ENCODE results near the gene HOXA1.

Gene HOXA1

DNA sequence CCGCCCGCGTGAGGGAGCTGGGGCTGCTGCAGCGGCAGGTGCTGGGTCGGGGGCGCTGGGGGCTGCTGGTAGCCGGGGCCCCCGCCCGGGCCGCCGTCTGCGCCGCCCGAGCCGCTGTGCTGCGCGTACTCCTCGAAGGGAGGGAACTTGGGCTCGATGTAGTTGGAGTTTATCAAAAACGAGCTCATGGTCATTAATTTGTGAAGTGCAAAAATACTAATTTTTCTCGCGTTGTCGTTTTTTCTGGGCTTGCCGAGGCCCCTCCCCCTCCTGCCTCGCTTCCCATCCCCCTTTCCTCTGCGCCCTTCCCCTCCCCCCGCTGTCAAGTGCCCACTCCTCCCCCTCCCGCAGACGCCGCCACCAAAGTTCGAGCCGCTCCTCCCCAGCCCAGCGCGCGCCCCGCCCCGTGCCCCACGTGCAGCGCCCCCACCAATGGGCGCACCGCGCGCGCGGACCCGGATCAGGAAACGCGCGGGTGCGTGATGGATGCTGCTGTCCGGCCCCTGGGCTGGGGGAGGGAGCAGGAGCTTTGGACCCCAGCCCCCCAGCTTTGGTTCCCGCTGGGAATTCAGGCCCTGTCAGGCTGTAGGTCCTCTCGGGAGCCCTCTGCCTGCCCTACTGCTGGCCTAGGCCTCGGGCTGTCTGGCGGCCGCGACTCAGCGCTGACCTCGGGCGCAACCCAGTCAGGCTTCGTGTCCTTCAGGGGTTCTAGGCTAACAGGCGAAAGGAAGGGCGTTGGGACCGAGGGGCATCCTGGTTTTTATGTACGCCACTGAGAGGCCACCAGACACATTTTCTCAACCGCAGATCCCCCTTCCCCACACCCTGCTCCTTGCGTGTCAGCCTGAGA, 35.0 kb upstream of the HOXA1 start, which contains the start of gene HOXA4:
Gene HOXA4, minus strand, starts transcription at position 218 of the 850 bp plus-strand sequence. Its CDS starts 24 bp downstream, at position 194.
- DNase-seq (ENCODE audit: low read depth): no peak
- peak within 1 kb of the TSS; percentile 10 for H3K4me3 ChIP-seq (ENCODE audit: low read length)
- TF ChIP-seq, protein P1, sequence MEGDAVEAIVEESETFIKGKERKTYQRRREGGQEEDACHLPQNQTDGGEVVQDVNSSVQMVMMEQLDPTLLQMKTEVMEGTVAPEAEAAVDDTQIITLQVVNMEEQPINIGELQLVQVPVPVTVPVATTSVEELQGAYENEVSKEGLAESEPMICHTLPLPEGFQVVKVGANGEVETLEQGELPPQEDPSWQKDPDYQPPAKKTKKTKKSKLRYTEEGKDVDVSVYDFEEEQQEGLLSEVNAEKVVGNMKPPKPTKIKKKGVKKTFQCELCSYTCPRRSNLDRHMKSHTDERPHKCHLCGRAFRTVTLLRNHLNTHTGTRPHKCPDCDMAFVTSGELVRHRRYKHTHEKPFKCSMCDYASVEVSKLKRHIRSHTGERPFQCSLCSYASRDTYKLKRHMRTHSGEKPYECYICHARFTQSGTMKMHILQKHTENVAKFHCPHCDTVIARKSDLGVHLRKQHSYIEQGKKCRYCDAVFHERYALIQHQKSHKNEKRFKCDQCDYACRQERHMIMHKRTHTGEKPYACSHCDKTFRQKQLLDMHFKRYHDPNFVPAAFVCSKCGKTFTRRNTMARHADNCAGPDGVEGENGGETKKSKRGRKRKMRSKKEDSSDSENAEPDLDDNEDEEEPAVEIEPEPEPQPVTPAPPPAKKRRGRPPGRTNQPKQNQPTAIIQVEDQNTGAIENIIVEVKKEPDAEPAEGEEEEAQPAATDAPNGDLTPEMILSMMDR (conservative IDR thresholded peaks at IDR 0.05; ENCODE audit: low read depth, low read length): no peak

DNA sequence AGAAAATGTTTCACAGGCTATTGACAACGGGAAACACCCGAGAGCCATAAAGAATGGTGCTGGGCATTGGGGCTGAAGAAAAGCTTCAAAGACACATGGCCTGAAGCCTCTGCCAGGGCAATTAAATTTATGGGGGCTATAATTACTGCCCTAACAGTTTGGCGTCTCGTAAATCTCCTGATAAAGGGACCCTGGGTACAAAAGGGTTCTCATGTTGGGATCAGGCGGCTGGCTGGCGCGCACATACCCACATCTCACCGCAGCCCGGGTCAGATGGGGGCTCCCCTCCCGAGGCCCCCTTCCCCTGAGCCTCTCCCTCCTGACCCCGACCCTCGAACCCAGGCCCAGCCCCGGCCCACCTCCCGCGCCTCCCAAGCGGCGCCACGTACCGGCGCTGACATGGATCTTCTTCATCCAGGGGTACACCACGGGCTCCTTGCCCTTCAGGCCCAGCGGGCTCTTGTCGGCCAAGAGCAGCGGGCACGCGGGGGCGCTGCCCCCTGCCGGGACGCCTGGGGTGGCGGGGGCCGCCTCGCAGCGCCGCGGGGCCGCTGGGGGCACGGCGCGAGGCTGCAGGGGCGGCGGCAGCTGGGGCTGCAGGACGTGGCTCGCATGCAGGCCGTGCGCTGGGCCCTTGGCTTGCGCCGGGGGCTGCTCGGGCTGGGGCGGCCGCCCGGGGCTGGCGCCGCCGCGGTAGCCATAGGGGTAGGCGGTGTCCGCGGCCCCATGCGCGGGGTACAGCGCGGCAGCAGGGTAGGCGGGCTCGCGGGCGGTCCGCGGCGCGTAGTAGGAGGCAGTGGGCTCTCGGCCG, 34.1 kb upstream of the HOXA1 start:
- DNase-seq (ENCODE audit: low read depth): no peak
- H3K4me3 ChIP-seq (ENCODE audit: low read length): no peak overlapping the region
- TF ChIP-seq, protein P1 (conservative IDR thresholded peaks at IDR 0.05; ENCODE audit: low read depth, low read length): no peak

DNA sequence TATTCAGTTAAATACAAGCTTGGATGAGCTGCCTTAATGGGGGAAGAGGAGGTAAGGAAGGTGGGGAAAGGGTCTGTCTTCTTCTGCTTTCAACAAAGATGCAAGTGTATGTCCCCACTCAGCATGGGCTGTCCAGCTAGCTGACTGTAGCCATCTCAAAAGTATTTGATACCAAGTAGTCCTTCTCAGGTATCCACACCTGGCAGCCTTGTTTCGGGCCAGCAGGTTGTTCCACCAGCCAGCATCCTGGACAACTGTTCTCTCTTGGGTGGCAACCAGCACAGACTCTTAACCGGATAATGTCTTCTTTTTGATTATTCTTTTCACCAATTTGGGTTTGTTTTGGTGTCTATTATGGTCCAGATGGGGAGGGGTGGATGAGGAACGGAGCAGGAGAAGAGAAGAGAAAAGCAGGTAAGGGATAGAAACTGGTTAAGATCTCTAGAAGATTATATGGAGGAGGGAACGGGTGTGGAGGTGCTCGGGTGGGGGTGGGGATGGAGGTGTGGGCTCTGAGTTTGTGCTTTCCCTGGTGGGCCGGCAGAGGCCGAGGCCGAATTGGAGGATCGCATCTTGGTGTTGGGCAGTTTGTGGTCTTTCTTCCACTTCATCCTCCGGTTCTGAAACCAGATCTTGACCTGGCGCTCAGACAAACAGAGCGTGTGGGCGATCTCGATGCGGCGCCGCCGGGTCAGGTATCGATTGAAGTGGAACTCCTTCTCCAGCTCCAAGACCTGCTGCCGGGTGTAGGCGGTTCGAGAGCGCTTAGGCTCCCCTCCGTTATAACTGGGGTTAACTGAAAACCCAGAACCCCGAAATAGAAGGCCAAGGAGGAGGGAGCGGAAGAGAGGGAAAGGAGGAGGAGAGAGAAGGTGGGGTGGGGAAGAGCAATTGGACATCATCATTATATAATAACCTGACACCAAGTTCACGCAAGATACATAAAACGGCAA, 33.3 kb upstream of the HOXA1 start:
- TF ChIP-seq, protein P1 (conservative IDR thresholded peaks at IDR 0.05; ENCODE audit: low read depth, low read length): no peak
- no peak overlapping the region for H3K4me3 ChIP-seq (ENCODE audit: low read length)

DNA sequence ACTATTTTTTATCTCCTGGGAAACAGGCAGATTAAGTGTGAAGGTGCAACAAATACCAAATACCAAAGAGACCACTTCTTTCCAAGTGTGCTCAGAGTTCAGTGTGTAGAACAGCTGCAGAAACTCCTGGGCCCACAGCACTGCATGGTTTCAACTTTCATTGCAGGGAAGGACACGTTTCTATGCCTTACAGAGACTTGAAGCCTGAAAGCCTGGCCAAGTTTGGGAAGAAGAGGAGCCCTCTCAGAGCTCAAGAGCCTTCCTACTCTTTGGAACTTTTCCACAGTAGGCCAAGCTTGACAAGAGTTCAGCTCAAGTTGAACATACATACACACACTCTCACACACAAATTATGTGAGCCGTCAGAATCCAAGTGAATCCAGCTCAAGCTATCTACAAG, 32.2 kb upstream of the HOXA1 start:
- no peak overlapping the region for H3K4me3 ChIP-seq (ENCODE audit: low read length)
- TF ChIP-seq, protein P1 (conservative IDR thresholded peaks at IDR 0.05; ENCODE audit: low read depth, low read length): no peak
- no peak for DNase-seq (ENCODE audit: low read depth)

More for the DNA sequence above, 33.3 kb upstream of the HOXA1 start:
- DNase-seq (ENCODE audit: low read depth): no peak

DNA sequence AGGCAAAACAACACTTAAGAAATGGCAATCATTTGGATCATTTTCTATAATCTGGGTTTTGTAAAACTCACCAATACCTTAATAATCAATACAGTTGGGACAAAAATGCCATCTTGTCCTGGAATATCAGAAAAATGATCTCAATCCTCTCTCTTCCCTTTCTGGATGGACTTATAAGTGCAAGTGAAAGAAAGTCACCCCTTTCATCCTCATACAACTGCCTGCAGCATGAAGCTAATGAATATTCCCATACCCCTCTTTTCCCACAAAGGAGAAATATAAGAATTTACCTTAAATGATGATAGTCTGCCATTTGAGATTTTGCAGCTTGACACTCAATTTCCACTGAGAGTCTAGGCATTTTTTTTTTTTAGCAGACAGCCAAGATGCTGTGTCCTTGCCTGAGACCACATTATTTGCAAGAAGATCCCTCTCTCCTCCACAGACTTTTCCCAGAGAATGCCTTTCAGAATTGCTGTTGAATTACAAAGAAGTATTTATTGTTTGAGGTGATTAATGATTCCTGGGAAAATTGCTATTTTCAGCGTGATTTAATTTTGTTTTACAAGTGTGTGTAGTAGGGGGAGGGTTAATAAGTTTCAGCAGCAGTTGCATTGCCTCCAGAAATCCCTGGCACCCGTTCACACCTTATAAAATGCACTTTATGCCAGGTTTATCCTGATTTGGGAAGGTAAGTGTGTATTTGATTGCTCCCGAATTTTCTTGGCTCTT, 31.0 kb upstream of the HOXA1 start:
- no peak for DNase-seq (ENCODE audit: low read depth)
- TF ChIP-seq, protein P1 (conservative IDR thresholded peaks at IDR 0.05; ENCODE audit: low read depth, low read length): no peak
- H3K4me3 ChIP-seq (ENCODE audit: low read length): no peak overlapping the region

DNA sequence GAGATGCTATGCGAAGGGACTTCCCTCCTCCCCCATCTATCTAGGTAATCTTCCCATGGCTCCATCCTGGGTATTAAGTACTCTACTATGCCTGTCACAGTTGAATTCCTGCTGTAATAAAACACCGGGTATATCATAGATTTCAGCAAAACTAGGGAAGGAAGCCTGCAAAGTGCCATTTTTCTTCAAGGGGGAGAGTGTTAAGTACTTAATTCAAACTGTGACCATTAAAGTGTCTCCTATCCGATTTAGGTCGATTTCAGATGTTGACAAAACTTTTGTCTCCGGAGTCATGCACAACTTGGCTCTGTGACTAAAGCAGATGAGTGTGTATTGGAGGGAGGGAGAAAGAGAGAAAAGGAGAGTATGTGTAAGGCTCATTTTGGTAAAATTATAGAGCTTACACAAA, 30.2 kb upstream of the HOXA1 start:
- DNase-seq (ENCODE audit: low read depth): no peak
- TF ChIP-seq, protein P1 (conservative IDR thresholded peaks at IDR 0.05; ENCODE audit: low read depth, low read length): no peak
- H3K4me3 ChIP-seq (ENCODE audit: low read length): no peak overlapping the region

Data from retinal pigment epithelial cell (primary cell).